Measurements from ENCODE around the gene CTIF.

- TF ChIP-seq CTCF (IDR thresholded peaks at IDR 0.05; ENCODE audit: low read length) (no peak), EZH2 (optimal IDR thresholded peaks at IDR 0.05; ENCODE audit: low read depth, low read length) (no peak), EZH2phosphoT487 (IDR thresholded peaks at IDR 0.05; ENCODE audit: low read length) (no peak)
Measured at GRCh38 chr18:48567388-48567787, 28.6 kb downstream of the CTIF start.

All from MM.1S (cell line).